ENCODE measurements around the gene SGCD.

DNA sequence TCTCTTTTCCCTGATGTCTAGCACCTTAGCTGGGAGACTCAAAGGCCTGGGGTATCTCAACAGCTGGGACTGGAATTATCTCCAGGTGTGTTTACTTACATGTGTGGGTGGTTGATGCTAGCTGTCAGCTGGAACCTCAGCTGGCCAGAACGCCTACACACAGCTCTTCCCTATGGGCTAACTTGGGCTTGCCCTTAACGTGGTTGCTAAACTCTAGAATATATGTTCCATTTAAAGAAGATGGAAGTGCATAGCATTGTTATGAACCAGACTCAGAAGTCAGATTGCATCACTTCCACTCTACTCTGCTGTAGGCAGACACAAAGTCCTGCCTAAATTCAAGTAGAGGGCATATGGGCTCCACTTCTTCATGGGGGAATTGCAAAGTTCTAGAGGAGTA lies 29.3 kb downstream of the SGCD start:
- TF ChIP-seq, protein P1, sequence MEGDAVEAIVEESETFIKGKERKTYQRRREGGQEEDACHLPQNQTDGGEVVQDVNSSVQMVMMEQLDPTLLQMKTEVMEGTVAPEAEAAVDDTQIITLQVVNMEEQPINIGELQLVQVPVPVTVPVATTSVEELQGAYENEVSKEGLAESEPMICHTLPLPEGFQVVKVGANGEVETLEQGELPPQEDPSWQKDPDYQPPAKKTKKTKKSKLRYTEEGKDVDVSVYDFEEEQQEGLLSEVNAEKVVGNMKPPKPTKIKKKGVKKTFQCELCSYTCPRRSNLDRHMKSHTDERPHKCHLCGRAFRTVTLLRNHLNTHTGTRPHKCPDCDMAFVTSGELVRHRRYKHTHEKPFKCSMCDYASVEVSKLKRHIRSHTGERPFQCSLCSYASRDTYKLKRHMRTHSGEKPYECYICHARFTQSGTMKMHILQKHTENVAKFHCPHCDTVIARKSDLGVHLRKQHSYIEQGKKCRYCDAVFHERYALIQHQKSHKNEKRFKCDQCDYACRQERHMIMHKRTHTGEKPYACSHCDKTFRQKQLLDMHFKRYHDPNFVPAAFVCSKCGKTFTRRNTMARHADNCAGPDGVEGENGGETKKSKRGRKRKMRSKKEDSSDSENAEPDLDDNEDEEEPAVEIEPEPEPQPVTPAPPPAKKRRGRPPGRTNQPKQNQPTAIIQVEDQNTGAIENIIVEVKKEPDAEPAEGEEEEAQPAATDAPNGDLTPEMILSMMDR (IDR thresholded peaks at IDR 0.05), result no peak
- TF ChIP-seq POLR2A (IDR thresholded peaks at IDR 0.05), result no peak
